Nephron progenitor cell (in vitro differentiated cells): ENCODE data around the gene CEP57.

Source experiments
- DNase-seq: peaks from one replicate; pipeline ENCODE4 v3.0.0; 2021
- H3K27ac Mint-ChIP-seq: 2 replicates; pipeline ENCODE4 v1.8.0; 2021; ENCODE audit warnings: mild to moderate bottlenecking, moderate library complexity, mixed read lengths
- H3K27me3 Mint-ChIP-seq: 2 replicates; pipeline ENCODE4 v1.8.0; 2021; ENCODE audit warnings: mild to moderate bottlenecking, low read depth, mixed read lengths; ENCODE audit not compliant: poor library complexity
- H3K36me3 Mint-ChIP-seq: 2 replicates; pipeline ENCODE4 v1.8.0; 2021; ENCODE audit warnings: low read depth, mixed read lengths
- H3K4me1 Mint-ChIP-seq: 2 replicates; pipeline ENCODE4 v1.8.0; 2021; ENCODE audit warnings: mixed read lengths
- H3K4me3 Mint-ChIP-seq: 2 replicates; pipeline ENCODE4 v1.8.0; 2021; ENCODE audit warnings: mild to moderate bottlenecking, moderate library complexity, mixed read lengths
- H3K9me3 Mint-ChIP-seq: 2 replicates; pipeline ENCODE4 v1.8.0; 2021; ENCODE audit warnings: mild to moderate bottlenecking, moderate library complexity, mixed read lengths
- TF ChIP-seq, protein P1 (sequence below): fragments of 200-600 bp; sonication (generic); IDR thresholded peaks from 2 replicates; pipeline ENCODE4 v1.5.0; 2021; ENCODE audit warnings: antibody characterized with exemption

Gene CEP57

DNA sequence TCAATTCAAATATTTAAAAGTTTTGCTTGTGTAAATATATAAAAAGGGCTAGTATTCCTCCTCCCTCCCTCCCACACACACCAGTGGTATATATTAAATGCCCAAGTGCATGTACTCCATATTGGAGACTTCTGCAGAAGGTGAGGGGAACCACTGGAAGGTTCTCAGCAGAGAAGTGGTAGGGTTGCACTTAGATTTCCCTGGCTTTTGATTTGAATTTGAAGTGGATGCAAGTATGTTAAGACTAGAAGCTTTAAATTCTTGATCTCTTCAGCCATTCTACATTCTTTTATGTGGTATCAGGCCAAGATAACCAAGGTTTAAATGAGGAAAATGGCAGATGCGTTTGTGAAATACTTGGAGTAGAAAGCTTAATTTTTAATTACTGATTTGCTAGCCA is 43.1 kb downstream of the CEP57 start:
- Mint-ChIP-seq H3K4me3 (no peak overlapping the region), H3K36me3 (peaks cover 48% of the 10 kb centered on the region), H3K9me3 (no peaks in the 10 kb centered on the region), H3K4me1 (no peaks in the 10 kb centered on the region), H3K27me3 (no peaks in the 10 kb centered on the region), H3K27ac (no peak overlapping the region)
- TF ChIP-seq, protein P1, sequence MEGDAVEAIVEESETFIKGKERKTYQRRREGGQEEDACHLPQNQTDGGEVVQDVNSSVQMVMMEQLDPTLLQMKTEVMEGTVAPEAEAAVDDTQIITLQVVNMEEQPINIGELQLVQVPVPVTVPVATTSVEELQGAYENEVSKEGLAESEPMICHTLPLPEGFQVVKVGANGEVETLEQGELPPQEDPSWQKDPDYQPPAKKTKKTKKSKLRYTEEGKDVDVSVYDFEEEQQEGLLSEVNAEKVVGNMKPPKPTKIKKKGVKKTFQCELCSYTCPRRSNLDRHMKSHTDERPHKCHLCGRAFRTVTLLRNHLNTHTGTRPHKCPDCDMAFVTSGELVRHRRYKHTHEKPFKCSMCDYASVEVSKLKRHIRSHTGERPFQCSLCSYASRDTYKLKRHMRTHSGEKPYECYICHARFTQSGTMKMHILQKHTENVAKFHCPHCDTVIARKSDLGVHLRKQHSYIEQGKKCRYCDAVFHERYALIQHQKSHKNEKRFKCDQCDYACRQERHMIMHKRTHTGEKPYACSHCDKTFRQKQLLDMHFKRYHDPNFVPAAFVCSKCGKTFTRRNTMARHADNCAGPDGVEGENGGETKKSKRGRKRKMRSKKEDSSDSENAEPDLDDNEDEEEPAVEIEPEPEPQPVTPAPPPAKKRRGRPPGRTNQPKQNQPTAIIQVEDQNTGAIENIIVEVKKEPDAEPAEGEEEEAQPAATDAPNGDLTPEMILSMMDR = no peak
- no peak for DNase-seq

DNA sequence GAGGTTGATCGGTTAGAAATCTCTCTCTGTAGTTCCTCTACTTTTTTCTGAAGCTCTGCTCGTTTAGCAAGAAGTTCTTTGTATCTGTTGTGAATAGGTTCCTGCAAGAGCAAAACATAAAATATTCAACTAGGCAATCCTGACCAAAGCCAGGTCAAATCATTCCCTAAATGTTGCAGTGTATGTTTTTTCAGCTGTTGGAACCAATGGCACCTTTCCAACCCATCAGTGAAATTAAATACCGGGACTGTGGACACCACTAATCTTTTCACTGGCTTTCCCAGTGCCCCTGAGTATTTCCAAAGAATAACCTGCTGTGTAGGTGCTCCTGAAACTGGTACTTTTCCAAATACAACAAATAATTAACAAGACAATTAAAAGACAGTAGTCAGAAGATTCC is 45.1 kb downstream of the CEP57 start:
- DNase-seq = no peak
- peaks cover 39% of the 10 kb centered on the region for H3K36me3 Mint-ChIP-seq
- TF ChIP-seq, protein P1 = no peak
- H3K4me1 Mint-ChIP-seq = no peaks in the 10 kb centered on the region
- H3K4me3 Mint-ChIP-seq = no peak overlapping the region
- no peaks in the 10 kb centered on the region for H3K9me3 Mint-ChIP-seq
- H3K27ac Mint-ChIP-seq = no peak overlapping the region
- H3K27me3 Mint-ChIP-seq = no peaks in the 10 kb centered on the region

DNA sequence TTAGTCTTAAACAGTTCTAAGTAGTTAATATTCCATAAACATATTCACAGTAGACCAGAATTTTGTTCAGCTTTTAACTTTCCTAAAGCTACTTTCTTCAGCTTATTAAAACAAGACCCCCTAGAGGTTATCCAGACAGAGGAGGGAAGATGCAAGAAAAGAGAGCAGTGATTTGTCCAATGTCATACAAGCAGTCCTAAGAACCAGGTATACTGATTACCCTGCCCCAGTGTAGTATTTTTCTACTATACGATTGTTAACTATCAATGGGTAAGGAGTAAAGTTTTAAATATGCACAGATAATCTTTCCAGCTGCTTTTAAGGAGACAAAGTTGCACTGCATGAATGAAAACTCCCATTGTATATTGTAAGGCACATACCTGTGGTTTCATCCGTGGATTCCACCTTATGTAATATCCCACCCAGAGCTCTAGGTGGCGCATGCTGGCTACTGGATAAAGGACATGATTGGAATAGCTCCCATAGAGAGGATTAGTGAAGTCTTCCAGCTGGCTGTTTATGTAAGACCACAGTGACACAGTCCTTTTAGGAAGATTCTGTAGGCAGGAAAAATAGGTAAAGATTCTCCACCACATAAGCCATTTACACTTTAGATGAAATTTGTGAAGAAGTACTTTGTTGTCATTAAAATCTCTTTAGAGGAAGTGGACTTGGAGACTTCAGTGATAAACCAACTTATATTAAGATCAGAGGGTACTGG is 45.6 kb downstream of the CEP57 start:
- Mint-ChIP-seq H3K27ac (no peak overlapping the region), H3K9me3 (no peaks in the 10 kb centered on the region), H3K36me3 (peaks cover 33% of the 10 kb centered on the region), H3K4me3 (no peak overlapping the region), H3K4me1 (no peaks in the 10 kb centered on the region), H3K27me3 (no peaks in the 10 kb centered on the region)
- TF ChIP-seq, protein P1 = peak; percentile 91
- DNase-seq = peak; percentile 62

DNA sequence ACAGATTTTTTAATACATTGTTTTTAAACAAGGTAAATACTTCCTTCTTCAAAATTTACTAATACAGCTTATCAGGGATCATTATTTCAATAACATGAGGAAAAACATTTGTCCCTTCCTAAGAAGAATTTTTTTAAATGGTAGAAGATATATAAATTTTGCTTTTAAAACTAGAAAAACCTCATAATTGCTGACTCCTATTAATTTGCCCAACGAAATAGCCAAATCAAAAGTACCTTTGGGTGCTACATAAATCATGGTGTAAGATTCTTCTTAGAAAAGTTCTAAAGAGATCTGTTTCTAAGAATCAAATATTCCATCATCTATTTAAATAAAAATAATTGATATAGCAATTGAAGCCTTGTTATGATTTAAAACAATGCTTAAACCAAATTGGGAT is 54.9 kb downstream of the CEP57 start:
- H3K9me3 Mint-ChIP-seq = no peaks in the 10 kb centered on the region
- no peaks in the 10 kb centered on the region for H3K27me3 Mint-ChIP-seq
- DNase-seq = no peak
- no peaks in the 10 kb centered on the region for H3K4me1 Mint-ChIP-seq
- TF ChIP-seq, protein P1 = no peak
- H3K36me3 Mint-ChIP-seq = peaks cover 48% of the 10 kb centered on the region
- H3K4me3 Mint-ChIP-seq = no peak overlapping the region
- no peak overlapping the region for H3K27ac Mint-ChIP-seq

DNA sequence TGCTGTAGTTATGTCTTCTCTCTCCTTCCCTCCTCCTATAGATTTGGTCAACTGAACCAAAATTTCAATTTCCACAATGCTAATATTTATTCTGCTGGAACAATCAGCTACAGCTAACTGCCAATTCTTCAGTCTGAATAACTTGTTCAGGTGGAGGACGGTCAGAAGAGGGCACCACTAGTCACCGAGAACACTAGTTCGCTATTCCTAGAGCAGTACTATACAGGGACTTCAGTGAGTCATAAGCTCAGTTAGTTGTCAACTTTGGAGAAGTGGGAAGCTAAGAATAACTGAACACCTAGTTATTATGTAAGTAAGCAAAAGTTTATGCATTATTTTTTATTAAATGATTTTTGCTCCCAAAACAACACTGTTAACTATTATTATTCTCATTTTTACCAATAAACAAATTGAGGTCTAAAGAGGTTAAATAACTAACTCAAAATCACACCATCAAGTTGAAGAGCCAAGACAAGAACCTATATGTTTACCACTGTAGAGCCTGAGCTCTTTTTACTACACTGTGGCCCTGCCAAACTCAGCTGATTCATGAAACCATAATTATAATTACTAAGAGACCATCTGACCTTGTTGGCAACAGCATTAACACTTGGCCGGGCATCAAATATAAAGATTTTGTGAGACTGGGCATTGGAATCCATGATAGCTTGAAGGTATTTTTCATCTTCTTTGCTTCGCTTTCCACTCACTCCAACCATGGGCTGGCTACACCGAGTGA is 59.0 kb downstream of the CEP57 start:
- Mint-ChIP-seq H3K36me3 (peaks cover 49% of the 10 kb centered on the region), H3K27me3 (peaks cover 2% of the 10 kb centered on the region), H3K9me3 (no peaks in the 10 kb centered on the region), H3K4me1 (peaks cover 8% of the 10 kb centered on the region), H3K27ac (no peak overlapping the region), H3K4me3 (no peak overlapping the region)
- TF ChIP-seq, protein P1 = peak; percentile 39
- DNase-seq = peak; percentile 16
